ENCODE results near the gene FOSL2. TPM values are rescaled to one million over a fixed set of nuclear protein-coding genes. Genes with fewer than 3 reads are reported as not detected.

Gene FOSL2
- total RNA-seq, 2 experiments from 2014 or later = 0.35 to 1.0 TPM

DNA sequence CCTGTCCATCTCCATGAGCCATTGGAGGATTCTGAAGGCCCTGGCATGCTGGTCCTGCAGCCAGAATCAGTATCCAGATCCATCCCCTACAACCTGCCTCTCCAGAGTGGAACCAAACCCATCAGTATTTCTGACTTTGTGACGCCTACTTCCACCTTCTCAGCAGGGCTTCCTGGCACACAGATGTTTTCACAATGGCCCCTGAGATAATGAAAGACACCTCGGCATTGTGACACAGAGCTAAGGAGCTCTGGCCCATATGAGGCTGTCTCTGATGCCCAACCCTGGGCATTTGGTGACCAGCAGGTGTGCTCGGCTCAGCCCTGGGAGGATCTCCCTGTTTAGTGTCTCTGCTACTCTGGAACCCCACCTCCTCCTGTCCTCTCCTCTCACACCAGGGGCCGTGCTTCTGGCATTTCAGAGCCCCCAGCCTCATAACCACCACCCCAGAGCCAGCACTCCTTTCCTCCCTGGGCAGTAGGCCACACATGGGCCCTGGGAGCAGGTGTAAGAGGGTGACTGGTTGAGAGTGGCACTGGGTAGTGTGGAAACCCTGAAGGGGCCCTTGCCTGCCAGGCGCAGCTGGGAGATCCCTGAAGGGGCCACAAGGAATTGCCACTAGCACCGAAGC, 38.2 kb downstream of the FOSL2 start:
- DNase-seq (ENCODE audit: low spot score) = no peak
- BruUV-seq (replicated peaks) = no TSS peak
- Histone ChIP-seq H3K9me2 (ENCODE audit: insufficient read depth, low read length) (no peaks in the 10 kb centered on the region), H3K4me2 (ENCODE audit: low read length) (no peak overlapping the region), H2AFZ (ENCODE audit: low read length) (no peak overlapping the region), H3K36me3 (ENCODE audit: insufficient read depth, low read length) (no peaks in the 10 kb centered on the region), H3K4me1 (ENCODE audit: insufficient read depth, low read length, poor library complexity, severe bottlenecking) (no peaks in the 10 kb centered on the region), H4K20me1 (ENCODE audit: insufficient read depth, low read length) (no peaks in the 10 kb centered on the region), H3K79me2 (ENCODE audit: insufficient read depth, low read depth, low read length) (no peaks in the 10 kb centered on the region), H3K4me3 (ENCODE audit: low read depth, low read length, poor library complexity, severe bottlenecking) (no peak overlapping the region), H3K9me3 (ENCODE audit: low read length) (no peaks in the 10 kb centered on the region), H3K27ac (ENCODE audit: low read depth, low read length, poor library complexity, severe bottlenecking) (no peak overlapping the region)
- intact Hi-C loops (cut with micrococcal nuclease; ENCODE audit: unreplicated experiment) = no loop called here
- no peak for TF ChIP-seq EZH2phosphoT487 (IDR thresholded peaks at IDR 0.05; ENCODE audit: borderline replicate concordance, low read depth, low read length)
- TF ChIP-seq, protein P1, sequence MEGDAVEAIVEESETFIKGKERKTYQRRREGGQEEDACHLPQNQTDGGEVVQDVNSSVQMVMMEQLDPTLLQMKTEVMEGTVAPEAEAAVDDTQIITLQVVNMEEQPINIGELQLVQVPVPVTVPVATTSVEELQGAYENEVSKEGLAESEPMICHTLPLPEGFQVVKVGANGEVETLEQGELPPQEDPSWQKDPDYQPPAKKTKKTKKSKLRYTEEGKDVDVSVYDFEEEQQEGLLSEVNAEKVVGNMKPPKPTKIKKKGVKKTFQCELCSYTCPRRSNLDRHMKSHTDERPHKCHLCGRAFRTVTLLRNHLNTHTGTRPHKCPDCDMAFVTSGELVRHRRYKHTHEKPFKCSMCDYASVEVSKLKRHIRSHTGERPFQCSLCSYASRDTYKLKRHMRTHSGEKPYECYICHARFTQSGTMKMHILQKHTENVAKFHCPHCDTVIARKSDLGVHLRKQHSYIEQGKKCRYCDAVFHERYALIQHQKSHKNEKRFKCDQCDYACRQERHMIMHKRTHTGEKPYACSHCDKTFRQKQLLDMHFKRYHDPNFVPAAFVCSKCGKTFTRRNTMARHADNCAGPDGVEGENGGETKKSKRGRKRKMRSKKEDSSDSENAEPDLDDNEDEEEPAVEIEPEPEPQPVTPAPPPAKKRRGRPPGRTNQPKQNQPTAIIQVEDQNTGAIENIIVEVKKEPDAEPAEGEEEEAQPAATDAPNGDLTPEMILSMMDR (conservative IDR thresholded peaks at IDR 0.05; ENCODE audit: low read length) = no peak
- ChIA-PET CTCF (ENCODE audit: unreplicated experiment) (no interaction called here), POLR2A (no interaction called here)

DNA sequence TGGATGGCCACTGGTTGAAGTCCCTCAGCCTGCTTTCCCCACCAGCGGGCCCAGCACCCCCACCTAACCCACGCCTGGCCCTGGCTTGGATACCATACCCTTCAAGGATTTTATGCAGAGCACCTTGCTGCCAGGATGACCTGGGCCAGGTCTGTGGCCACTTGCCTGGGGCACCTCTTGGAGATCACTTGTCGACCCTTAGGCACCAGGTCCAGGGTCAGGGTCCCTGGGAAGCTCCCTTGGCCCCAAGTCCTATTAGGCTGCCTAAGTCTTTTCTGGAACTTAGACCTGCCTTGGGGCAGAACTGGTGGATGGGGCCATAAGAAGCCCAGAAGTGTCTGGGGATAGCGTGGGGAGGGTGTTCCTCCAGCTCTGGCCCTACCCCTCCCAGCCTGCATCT, 39.1 kb downstream of the FOSL2 start:
- BruUV-seq (replicated peaks) = no TSS peak
- no peak overlapping the region for H3K27ac ChIP-seq (ENCODE audit: low read depth, low read length, poor library complexity, severe bottlenecking)
- CTCF ChIA-PET (ENCODE audit: unreplicated experiment) = no interaction called here
- intact Hi-C loops (cut with micrococcal nuclease; ENCODE audit: unreplicated experiment) = no loop called here
- H3K4me3 ChIP-seq (ENCODE audit: low read depth, low read length, poor library complexity, severe bottlenecking) = no peak overlapping the region
- no peaks in the 10 kb centered on the region for H3K9me3 ChIP-seq (ENCODE audit: low read length)
- H2AFZ ChIP-seq (ENCODE audit: low read length) = no peak overlapping the region
- H3K36me3 ChIP-seq (ENCODE audit: insufficient read depth, low read length) = no peaks in the 10 kb centered on the region
- no peaks in the 10 kb centered on the region for H3K79me2 ChIP-seq (ENCODE audit: insufficient read depth, low read depth, low read length)
- no peaks in the 10 kb centered on the region for H3K4me1 ChIP-seq (ENCODE audit: insufficient read depth, low read length, poor library complexity, severe bottlenecking)
- TF ChIP-seq EZH2phosphoT487 (IDR thresholded peaks at IDR 0.05; ENCODE audit: borderline replicate concordance, low read depth, low read length) = no peak
- TF ChIP-seq, protein P1 (conservative IDR thresholded peaks at IDR 0.05; ENCODE audit: low read length) = no peak
- H3K4me2 ChIP-seq (ENCODE audit: low read length) = no peak overlapping the region
- no peak for DNase-seq (ENCODE audit: low spot score)
- no peaks in the 10 kb centered on the region for H4K20me1 ChIP-seq (ENCODE audit: insufficient read depth, low read length)
- H3K9me2 ChIP-seq (ENCODE audit: insufficient read depth, low read length) = no peaks in the 10 kb centered on the region
- POLR2A ChIA-PET = no interaction called here

DNA sequence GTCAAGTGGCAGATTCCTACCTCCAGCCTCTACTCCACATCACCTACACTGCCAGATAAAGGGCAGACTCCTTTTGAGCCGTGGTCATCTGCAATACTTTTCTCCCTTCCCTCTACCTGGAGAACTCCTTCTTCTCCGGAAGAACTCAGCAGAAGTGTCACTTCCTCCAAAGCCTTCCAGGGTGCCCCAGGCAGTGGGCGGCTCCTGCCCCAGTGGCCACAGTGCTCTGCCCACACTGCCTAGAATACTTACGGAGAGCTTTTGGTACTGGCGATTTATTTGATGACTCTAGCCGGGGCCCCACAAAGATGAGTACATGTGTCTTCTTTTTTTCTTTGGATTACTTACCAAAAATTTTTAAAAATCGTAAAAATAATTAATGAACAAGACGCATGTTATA, 39.7 kb downstream of the FOSL2 start:
- Histone ChIP-seq H3K9me2 (ENCODE audit: insufficient read depth, low read length) (no peaks in the 10 kb centered on the region), H3K4me1 (ENCODE audit: insufficient read depth, low read length, poor library complexity, severe bottlenecking) (no peaks in the 10 kb centered on the region), H3K27ac (ENCODE audit: low read depth, low read length, poor library complexity, severe bottlenecking) (no peak overlapping the region), H4K20me1 (ENCODE audit: insufficient read depth, low read length) (no peaks in the 10 kb centered on the region), H3K4me3 (ENCODE audit: low read depth, low read length, poor library complexity, severe bottlenecking) (no peak overlapping the region), H3K9me3 (ENCODE audit: low read length) (no peaks in the 10 kb centered on the region), H3K79me2 (ENCODE audit: insufficient read depth, low read depth, low read length) (no peaks in the 10 kb centered on the region), H3K36me3 (ENCODE audit: insufficient read depth, low read length) (no peaks in the 10 kb centered on the region), H2AFZ (ENCODE audit: low read length) (no peak overlapping the region), H3K4me2 (ENCODE audit: low read length) (no peak overlapping the region)
- CTCF ChIA-PET (ENCODE audit: unreplicated experiment) = no interaction called here
- TF ChIP-seq, protein P1 (conservative IDR thresholded peaks at IDR 0.05; ENCODE audit: low read length) = no peak
- no peak for TF ChIP-seq EZH2phosphoT487 (IDR thresholded peaks at IDR 0.05; ENCODE audit: borderline replicate concordance, low read depth, low read length)
- POLR2A ChIA-PET = no interaction called here
- intact Hi-C loops (cut with micrococcal nuclease; ENCODE audit: unreplicated experiment) = no loop called here
- no TSS peak for BruUV-seq (replicated peaks)
- DNase-seq (ENCODE audit: low spot score) = no peak
